HL-60 (cell line): ENCODE measurements around the gene RALA.

Source experiments
- DNase-seq, 2 experiments: peaks; one replicate each; pipeline ENCODE4 v3.0.0-alpha.2; 2010 to 2020; ENCODE audit warnings: low read depth in 1 of 2, low spot score in 1 of 2
- H3K27ac ChIP-seq: fragments of 250-450 bp; sonication (Bioruptor Pico); replicated peaks from 2 replicates; pipeline ENCODE4 v1.5.1; 2020; ENCODE audit warnings: mild to moderate bottlenecking, moderate library complexity
- H3K27me3 ChIP-seq: fragments of 250-450 bp; sonication (Bioruptor Pico); 2 replicates; pipeline ENCODE4 v1.5.1; 2021; ENCODE audit warnings: mild to moderate bottlenecking, moderate library complexity; ENCODE audit not compliant: insufficient read depth, poor library complexity, severe bottlenecking
- H3K4me3 ChIP-seq: replicated peaks from 2 replicates; pipeline ENCODE4 v1.5.1; 2011; ENCODE audit warnings: mild to moderate bottlenecking, control low read depth, low read length; ENCODE audit not compliant: insufficient read depth
- GABPA ChIP-seq: IDR thresholded peaks from 2 replicates; pipeline ENCODE4 v1.6.1; 2012; ENCODE audit warnings: low read depth
- POLR2AphosphoS5 ChIP-seq: IDR thresholded peaks from 2 replicates; pipeline ENCODE4 v1.6.1; 2012; ENCODE audit warnings: low read depth
- SPI1 ChIP-seq: IDR thresholded peaks from 2 replicates; pipeline ENCODE4 v1.6.1; 2012; ENCODE audit warnings: low read depth, mild to moderate bottlenecking, borderline replicate concordance
- TF ChIP-seq, protein P1 (sequence below): IDR thresholded peaks from one replicate; pipeline ENCODE4 v1.5.1; 2011; ENCODE audit warnings: low read length, control low read depth, inconsistent platforms; ENCODE audit not compliant: insufficient read depth
- TF ChIP-seq, protein P2 (sequence below): IDR thresholded peaks from 2 replicates; pipeline ENCODE4 v1.6.1; 2012; ENCODE audit warnings: low read depth; ENCODE audit not compliant: insufficient replicate concordance

The RALA gene

DNA sequence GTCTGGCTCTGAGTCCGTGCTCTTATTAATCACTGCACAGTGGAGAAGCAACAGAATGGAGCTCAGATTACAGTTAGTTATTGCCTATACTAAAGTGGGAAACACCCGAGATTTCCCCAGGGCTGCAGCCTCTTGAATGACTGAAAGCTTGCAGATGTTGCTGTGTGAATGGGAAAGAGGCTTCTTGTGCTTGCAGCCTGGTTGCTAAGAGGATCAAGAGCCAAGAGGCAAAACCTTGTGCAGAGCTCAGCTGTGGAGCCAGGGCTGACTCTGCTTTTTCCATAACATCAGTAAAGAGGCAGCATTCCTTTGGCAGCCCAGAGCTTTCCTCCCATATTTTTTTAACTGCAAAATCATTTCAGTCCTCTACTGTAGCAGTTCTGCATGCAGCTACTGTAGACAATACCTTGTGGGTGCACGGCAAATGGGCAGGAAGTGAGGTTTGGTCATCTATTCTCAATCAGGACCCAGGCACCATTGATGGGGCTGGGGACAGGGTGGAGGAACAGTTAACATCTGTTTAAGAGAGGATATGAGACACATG lies 86.5 kb downstream of the RALA start:
- Histone ChIP-seq H3K27me3 (no peaks in the 10 kb centered on the region), H3K4me3 (no peak overlapping the region), H3K27ac (no peak overlapping the region)
- TF ChIP-seq, protein P1, sequence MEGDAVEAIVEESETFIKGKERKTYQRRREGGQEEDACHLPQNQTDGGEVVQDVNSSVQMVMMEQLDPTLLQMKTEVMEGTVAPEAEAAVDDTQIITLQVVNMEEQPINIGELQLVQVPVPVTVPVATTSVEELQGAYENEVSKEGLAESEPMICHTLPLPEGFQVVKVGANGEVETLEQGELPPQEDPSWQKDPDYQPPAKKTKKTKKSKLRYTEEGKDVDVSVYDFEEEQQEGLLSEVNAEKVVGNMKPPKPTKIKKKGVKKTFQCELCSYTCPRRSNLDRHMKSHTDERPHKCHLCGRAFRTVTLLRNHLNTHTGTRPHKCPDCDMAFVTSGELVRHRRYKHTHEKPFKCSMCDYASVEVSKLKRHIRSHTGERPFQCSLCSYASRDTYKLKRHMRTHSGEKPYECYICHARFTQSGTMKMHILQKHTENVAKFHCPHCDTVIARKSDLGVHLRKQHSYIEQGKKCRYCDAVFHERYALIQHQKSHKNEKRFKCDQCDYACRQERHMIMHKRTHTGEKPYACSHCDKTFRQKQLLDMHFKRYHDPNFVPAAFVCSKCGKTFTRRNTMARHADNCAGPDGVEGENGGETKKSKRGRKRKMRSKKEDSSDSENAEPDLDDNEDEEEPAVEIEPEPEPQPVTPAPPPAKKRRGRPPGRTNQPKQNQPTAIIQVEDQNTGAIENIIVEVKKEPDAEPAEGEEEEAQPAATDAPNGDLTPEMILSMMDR = no peak
- TF ChIP-seq GABPA (no peak), SPI1 (no peak), POLR2AphosphoS5 (no peak)
- TF ChIP-seq, protein P2, sequence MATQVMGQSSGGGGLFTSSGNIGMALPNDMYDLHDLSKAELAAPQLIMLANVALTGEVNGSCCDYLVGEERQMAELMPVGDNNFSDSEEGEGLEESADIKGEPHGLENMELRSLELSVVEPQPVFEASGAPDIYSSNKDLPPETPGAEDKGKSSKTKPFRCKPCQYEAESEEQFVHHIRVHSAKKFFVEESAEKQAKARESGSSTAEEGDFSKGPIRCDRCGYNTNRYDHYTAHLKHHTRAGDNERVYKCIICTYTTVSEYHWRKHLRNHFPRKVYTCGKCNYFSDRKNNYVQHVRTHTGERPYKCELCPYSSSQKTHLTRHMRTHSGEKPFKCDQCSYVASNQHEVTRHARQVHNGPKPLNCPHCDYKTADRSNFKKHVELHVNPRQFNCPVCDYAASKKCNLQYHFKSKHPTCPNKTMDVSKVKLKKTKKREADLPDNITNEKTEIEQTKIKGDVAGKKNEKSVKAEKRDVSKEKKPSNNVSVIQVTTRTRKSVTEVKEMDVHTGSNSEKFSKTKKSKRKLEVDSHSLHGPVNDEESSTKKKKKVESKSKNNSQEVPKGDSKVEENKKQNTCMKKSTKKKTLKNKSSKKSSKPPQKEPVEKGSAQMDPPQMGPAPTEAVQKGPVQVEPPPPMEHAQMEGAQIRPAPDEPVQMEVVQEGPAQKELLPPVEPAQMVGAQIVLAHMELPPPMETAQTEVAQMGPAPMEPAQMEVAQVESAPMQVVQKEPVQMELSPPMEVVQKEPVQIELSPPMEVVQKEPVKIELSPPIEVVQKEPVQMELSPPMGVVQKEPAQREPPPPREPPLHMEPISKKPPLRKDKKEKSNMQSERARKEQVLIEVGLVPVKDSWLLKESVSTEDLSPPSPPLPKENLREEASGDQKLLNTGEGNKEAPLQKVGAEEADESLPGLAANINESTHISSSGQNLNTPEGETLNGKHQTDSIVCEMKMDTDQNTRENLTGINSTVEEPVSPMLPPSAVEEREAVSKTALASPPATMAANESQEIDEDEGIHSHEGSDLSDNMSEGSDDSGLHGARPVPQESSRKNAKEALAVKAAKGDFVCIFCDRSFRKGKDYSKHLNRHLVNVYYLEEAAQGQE = no peak
- DNase-seq = no peak

DNA sequence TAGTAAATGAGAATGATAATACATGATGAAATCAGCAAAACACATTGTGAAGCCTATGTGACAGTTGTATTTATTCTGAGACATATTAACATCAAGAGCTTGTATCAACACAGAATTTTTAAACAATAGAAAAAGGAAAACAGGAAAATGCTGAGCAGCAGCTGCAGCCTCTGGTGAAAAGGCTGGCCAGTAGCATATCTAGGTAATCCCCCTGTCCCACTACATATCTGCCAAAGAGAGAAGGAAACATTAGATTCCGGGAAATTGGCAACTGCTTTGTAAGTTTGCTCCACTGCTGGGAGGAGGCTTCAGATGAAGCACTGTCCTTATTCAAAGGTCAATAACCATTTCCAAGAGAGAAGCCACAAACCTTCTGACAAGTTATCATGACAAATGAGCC lies 89.4 kb downstream of the RALA start:
- TF ChIP-seq, protein P1 = no peak
- TF ChIP-seq SPI1 (no peak), POLR2AphosphoS5 (no peak), GABPA (no peak)
- TF ChIP-seq, protein P2 = no peak
- no peak overlapping the region for H3K27ac ChIP-seq
- DNase-seq = no peak
- no peaks in the 10 kb centered on the region for H3K27me3 ChIP-seq
- H3K4me3 ChIP-seq = no peak overlapping the region

DNA sequence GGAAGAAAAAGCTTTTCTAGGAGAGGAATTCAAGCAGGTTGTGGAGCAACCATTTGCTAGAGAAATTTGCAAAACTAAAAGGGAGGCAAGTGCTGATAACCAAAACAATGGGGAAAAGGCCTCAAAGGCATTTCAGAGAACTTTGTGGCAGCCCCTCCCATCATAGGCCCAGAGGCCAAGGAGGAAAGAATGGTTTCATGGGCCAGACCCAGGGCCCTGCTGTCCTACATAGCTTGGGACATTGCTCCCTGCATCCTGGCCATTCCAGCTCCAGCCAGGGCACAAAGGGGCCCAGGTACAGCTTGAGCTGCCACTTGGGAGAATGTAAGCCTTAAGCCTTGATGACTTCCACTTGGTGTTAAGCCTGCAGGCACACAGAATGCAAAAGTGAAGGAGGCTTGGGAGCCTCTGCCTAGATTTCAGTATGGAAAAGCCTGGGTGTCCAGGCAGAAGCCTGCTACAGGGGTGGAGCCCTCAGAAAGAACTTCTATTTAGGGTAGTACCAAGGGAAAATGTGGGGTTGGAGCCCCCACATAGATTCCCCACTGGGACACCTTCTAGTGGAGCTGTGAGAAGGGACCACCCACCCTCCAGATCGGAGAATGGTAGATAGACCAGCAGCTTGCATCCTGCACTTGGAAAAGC lies 91.2 kb downstream of the RALA start:
- no peak overlapping the region for H3K4me3 ChIP-seq
- H3K27me3 ChIP-seq = no peaks in the 10 kb centered on the region
- TF ChIP-seq GABPA = no peak
- no peak for TF ChIP-seq POLR2AphosphoS5
- TF ChIP-seq, protein P2 = no peak
- no peak for TF ChIP-seq SPI1
- TF ChIP-seq, protein P1 = no peak
- no peak overlapping the region for H3K27ac ChIP-seq
- DNase-seq = no peak
